Kidney (tissue), 14 donors: ENCODE measurements around the gene SLC7A4. TPM values are rescaled to one million over a fixed set of nuclear protein-coding genes. Genes with fewer than 3 reads are reported as not detected.

ENCODE experiments used
- DNase-seq, 5 donors: peaks; one replicate each; pipeline ENCODE4 v3.0.0-alpha.2; 2013 to 2020
- FAIRE-seq: peaks from 2 replicates; lab custom pipeline; 2012; peaks lifted over from hg19 to GRCh38; lab: Jason Lieb, UNC
- H3K27ac ChIP-seq, 2 donors: one replicate each; pipeline ENCODE4 v1.7.0; 2013; ENCODE audit warnings: low read depth in 2 of 2, low read length in 2 of 2, inconsistent platforms in 1 of 2
- H3K27me3 ChIP-seq: one replicate; pipeline ENCODE4 v1.7.1; 2013; ENCODE audit warnings: low read length, inconsistent platforms; ENCODE audit not compliant: control insufficient read depth, insufficient read depth
- H3K36me3 ChIP-seq, 3 donors: one replicate each; pipeline versions ENCODE4 v1.7.0 to v1.7.1; 2013; ENCODE audit warnings: low read length in 3 of 3, control low read depth in 1 of 3, inconsistent platforms in 1 of 3; ENCODE audit not compliant: insufficient read depth in 3 of 3, control insufficient read depth in 2 of 3
- H3K4me1 ChIP-seq, 3 donors: one replicate each; pipeline versions ENCODE4 v1.7.0 to v1.7.1; 2013; ENCODE audit warnings: low read length in 3 of 3, inconsistent platforms in 1 of 3, low read depth in 1 of 3; ENCODE audit not compliant: control insufficient read depth in 2 of 3, insufficient read depth in 2 of 3
- H3K4me3 ChIP-seq, 3 donors: one replicate each; pipeline versions ENCODE4 v1.7.0 to v1.8.1; 2013; ENCODE audit warnings: low read length in 3 of 3, control low read depth in 1 of 3, inconsistent platforms in 1 of 3
- H3K9ac ChIP-seq, 3 donors: one replicate each; pipeline versions ENCODE4 v1.7.0 to v1.7.1; 2013; ENCODE audit warnings: low read length in 3 of 3, control low read depth in 1 of 3, inconsistent platforms in 1 of 3
- H3K9me3 ChIP-seq, 3 donors: one replicate each; pipeline versions ENCODE4 v1.7.0 to v1.7.1; 2013; ENCODE audit warnings: low read length in 3 of 3, control low read depth in 1 of 3, inconsistent platforms in 1 of 3; ENCODE audit not compliant: control insufficient read depth in 2 of 3, insufficient read depth in 1 of 3
- CTCF ChIP-seq: IDR thresholded peaks from 3 replicates; pipeline ENCODE4 v1.5.1; 2012; ENCODE audit warnings: mild to moderate bottlenecking, moderate library complexity, borderline replicate concordance; ENCODE audit not compliant: insufficient read depth; ENCODE audit errors: extremely low read depth
- intact Hi-C: fragments of 100-400 bp; cut with DNase I; formaldehyde crosslinking; loops from one replicate; pipeline ENCODE4 v1.11.1; 2022
- polyA plus RNA-seq: library from polyadenylated mRNA; stranded (reverse); fragments of 350-450 nt; fragmentation: Illumina TruSeq; extraction: RNeasy Lipid Tissue Mini Kit (QIAGEN cat#74804); gene quantifications from one replicate; pipeline ENCODE4 v1.2.3, GENCODE V29; 2014; ENCODE audit warnings: low read depth, low replicate concordance; ENCODE audit not compliant: insufficient read depth
- total RNA-seq: library from RNA; stranded (reverse); fragmentation: NEBNext Ultra II Directional; extraction: Animal tissue kit (Norgen Biotek cat#: 25700); gene quantifications from one replicate; pipeline ENCODE4 v1.2.1, GENCODE V29; 2021
- donor health status: control.
- donor health status: control.
- donor health status: control.
- donor health status: control.
- donor health status: control.
- donor health status: DM: yes; HTN: yes; CAD: no.
- donor health status: Normal renal cell carcinoma (clear cell type).

SLC7A4 gene
- total and polyA plus RNA-seq, 2 donors from 2014 or later, result 0.57 to 1.2 TPM

GRCh38 chr22:21068681-21069276, 36.4 kb upstream of the SLC7A4 start:
- H3K9ac ChIP-seq, result no peak overlapping the region
- no peak overlapping the region for H3K4me3 ChIP-seq
- H3K27ac ChIP-seq, result no peak overlapping the region
- H3K4me1 ChIP-seq, result peaks cover 0 to 3% (median 0%) of the 10 kb centered on the region in 3 donors
- DNase-seq (no peak), FAIRE-seq (no peak)
- H3K36me3 ChIP-seq, result no peaks in the 10 kb centered on the region
- no peaks in the 10 kb centered on the region for H3K27me3 ChIP-seq
- TF ChIP-seq CTCF, result no peak
- no peaks in the 10 kb centered on the region for H3K9me3 ChIP-seq
- intact Hi-C loops, result no loop called here

- intact Hi-C loops, result no loop called here
- Histone ChIP-seq H3K27ac (no peak overlapping the region), H3K4me1 (peaks cover 0 to 3% (median 0%) of the 10 kb centered on the region in 3 donors), H3K27me3 (no peaks in the 10 kb centered on the region), H3K9me3 (no peaks in the 10 kb centered on the region), H3K4me3 (no peak overlapping the region), H3K36me3 (no peaks in the 10 kb centered on the region), H3K9ac (no peak overlapping the region)
- no peak for TF ChIP-seq CTCF
- DNase-seq (no peak), FAIRE-seq (no peak)
Observed at GRCh38 chr22:21067901-21068680, 35.7 kb upstream of the SLC7A4 start.

GRCh38 chr22:21067075-21067900, 34.9 kb upstream of the SLC7A4 start:
- no peak for FAIRE-seq
- intact Hi-C loops, result no loop called here
- H3K27ac ChIP-seq, result no peak overlapping the region

More at GRCh38 chr22:21067075-21067900, 34.9 kb upstream of the SLC7A4 start:
- H3K36me3 ChIP-seq, result no peaks in the 10 kb centered on the region
- H3K4me1 ChIP-seq, result peaks cover 0 to 3% (median 0%) of the 10 kb centered on the region in 3 donors
- H3K9ac ChIP-seq, result no peak overlapping the region
- H3K9me3 ChIP-seq, result no peaks in the 10 kb centered on the region
- no peak for DNase-seq
- no peak for TF ChIP-seq CTCF
- no peak overlapping the region for H3K4me3 ChIP-seq
- no peaks in the 10 kb centered on the region for H3K27me3 ChIP-seq
